Endothelial cell of umbilical vein (primary cell): ENCODE results near the gene INTS11.

ENCODE experiments used
- EZH2 ChIP-seq: IDR thresholded peaks from 2 replicates; pipeline ENCODE4 v1.6.1; 2012; ENCODE audit warnings: borderline replicate concordance, low read depth, mild to moderate bottlenecking, moderate library complexity, low read length, inconsistent platforms; ENCODE audit not compliant: severe bottlenecking
- FOS ChIP-seq: IDR thresholded peaks from 2 replicates; pipeline ENCODE4 v1.6.1; 2011; ENCODE audit warnings: mild to moderate bottlenecking, low read length, moderate library complexity, borderline replicate concordance; ENCODE audit not compliant: insufficient read depth
- GATA2 ChIP-seq: IDR thresholded peaks from 2 replicates; pipeline ENCODE4 v1.7.0; 2011; ENCODE audit warnings: low read depth, mild to moderate bottlenecking, moderate library complexity, mixed read lengths, low read length; ENCODE audit not compliant: insufficient read length, insufficient read depth
- POLR2A ChIP-seq: IDR thresholded peaks from 2 replicates; pipeline ENCODE4 v1.6.1; 2012; ENCODE audit warnings: low read depth, mild to moderate bottlenecking, control low read depth, low read length
- POLR2AphosphoS5 ChIP-seq: IDR thresholded peaks from 2 replicates; pipeline ENCODE4 v1.6.1; 2012; ENCODE audit warnings: low read depth, mild to moderate bottlenecking, control low read depth, low read length, moderate library complexity; ENCODE audit not compliant: insufficient read depth
- TF ChIP-seq, protein P1 (sequence below), 2 donors: IDR thresholded peaks; 1 replicate in 1 of 2; 2 replicates in 1 of 2; pipeline ENCODE4 v1.5.1; 2011; ENCODE audit warnings: low read length in 2 of 2, mild to moderate bottlenecking in 2 of 2, moderate library complexity in 2 of 2, control low read depth in 1 of 2, inconsistent platforms in 1 of 2, low read depth in 1 of 2; ENCODE audit not compliant: insufficient read depth in 1 of 2; ENCODE audit errors: extremely low read depth in 1 of 2
- TF ChIP-seq, protein P2 (sequence below): IDR thresholded peaks from 2 replicates; pipeline ENCODE4 v1.6.1; 2011; ENCODE audit not compliant: insufficient read depth, insufficient read length

DNA sequence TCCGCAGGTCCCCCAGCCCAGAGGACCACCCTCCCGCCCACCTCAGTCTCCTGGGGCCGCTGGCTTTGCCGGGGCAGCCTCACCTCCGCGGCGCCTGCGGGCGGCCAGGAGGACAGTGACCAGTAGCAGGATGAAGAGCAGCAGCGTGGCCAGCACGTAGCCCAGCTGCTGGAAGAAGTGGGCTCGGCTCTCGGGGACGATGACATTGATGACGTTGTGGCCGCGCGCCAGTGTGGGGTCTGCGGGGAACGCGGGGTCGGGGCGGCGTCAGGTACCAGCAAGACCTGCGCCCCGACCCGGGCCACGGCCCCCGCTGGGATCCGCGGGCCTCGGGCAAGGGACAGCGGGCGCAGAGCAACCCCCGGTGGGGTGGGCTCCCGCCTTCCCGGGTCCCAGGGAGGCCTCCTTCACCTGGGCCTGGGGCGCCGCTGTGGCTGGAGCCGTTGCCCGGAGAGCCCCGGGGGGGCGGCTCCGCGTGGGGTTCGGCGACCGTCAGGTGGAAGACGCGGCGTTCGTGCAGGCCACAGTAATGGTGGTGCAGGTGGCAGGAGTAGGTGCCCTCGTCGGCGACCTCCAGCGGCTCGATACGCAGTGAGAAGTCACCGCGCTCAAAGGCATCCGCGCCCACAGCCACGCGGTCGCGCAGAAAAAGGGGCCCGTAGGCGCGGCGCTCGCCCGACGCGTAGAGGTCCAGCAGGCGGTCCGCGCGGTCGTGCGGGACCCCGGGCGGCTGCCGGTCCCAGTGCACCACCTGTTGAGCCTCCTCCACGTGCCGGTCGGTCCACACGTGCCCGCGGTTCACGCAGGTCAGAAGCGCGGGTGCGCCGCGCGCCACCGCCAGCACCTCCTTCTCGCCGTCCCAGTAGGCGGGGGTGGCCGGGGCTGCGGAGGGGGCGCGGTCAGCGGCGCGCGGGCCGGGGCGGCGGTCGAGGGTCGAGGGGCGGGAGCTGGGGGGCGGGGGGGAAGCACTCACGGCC lies 30.1 kb upstream of the INTS11 start:
- TF ChIP-seq EZH2 = peak; percentile 94
- TF ChIP-seq, protein P1, sequence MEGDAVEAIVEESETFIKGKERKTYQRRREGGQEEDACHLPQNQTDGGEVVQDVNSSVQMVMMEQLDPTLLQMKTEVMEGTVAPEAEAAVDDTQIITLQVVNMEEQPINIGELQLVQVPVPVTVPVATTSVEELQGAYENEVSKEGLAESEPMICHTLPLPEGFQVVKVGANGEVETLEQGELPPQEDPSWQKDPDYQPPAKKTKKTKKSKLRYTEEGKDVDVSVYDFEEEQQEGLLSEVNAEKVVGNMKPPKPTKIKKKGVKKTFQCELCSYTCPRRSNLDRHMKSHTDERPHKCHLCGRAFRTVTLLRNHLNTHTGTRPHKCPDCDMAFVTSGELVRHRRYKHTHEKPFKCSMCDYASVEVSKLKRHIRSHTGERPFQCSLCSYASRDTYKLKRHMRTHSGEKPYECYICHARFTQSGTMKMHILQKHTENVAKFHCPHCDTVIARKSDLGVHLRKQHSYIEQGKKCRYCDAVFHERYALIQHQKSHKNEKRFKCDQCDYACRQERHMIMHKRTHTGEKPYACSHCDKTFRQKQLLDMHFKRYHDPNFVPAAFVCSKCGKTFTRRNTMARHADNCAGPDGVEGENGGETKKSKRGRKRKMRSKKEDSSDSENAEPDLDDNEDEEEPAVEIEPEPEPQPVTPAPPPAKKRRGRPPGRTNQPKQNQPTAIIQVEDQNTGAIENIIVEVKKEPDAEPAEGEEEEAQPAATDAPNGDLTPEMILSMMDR (IDR thresholded peaks at IDR 0.05; ENCODE audit: extremely low read depth in 1 of 2, insufficient read depth in 1 of 2, low read depth in 1 of 2, low read length in 2 of 2) = no peak
- TF ChIP-seq, protein P2, sequence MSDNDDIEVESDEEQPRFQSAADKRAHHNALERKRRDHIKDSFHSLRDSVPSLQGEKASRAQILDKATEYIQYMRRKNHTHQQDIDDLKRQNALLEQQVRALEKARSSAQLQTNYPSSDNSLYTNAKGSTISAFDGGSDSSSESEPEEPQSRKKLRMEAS = no peak
- TF ChIP-seq POLR2A = no peak
- no peak for TF ChIP-seq POLR2AphosphoS5
- TF ChIP-seq FOS = no peak
- no peak for TF ChIP-seq GATA2
